HepG2 (cell line): Measurements from ENCODE around the gene BRMS1. TPM values are rescaled to one million over a fixed set of nuclear protein-coding genes. Genes with fewer than 3 reads are reported as not detected.
A peak's percentile ranks its signal among the peaks of the same experiment; 100 is the strongest.

Experiments
- ATAC-seq: fragments of 200-7000 bp; cut with Tn5 transposase; 3 replicates; pipeline ENCODE4 v1.9.1; 2020; ENCODE audit warnings: mild to moderate bottlenecking, moderate library complexity
- BruUV-seq: library from RNA; stranded (reverse); fragments of 400-500 nt; replicated peaks from 2 replicates; lab custom pipeline; 2021; lab: Mats Ljungman, UMichigan
- CTCF ChIA-PET: fragments of 300-600 bp; formaldehyde crosslinking; extraction: SDS; loops from one replicate; lab custom pipeline; 2021; ENCODE audit warnings: low total read pairs, inconsistent platforms, low intra/inter-chr PET ratio; lab: Yijun Ruan, JAX
- POLR2A ChIA-PET: fragments of 350-600 bp; sonication (Branson Sonifier 250); formaldehyde crosslinking; loops from one replicate; lab custom pipeline; 2020; ENCODE audit warnings: antibody characterized with exemption, inconsistent platforms; lab: Yijun Ruan, JAX
- DNase-seq: peaks from one replicate; pipeline ENCODE4 v3.0.0-alpha.2; 2015; ENCODE audit warnings: low spot score
- FAIRE-seq: peaks from 3 replicates; lab custom pipeline; 2011; peaks lifted over from hg19 to GRCh38; lab: Jason Lieb, UNC
- H2AFZ ChIP-seq: one replicate; pipeline ENCODE4 v1.6.1; 2011; ENCODE audit warnings: low read length, inconsistent platforms
- H3K27ac ChIP-seq: fragments of 300-600 bp; 3 replicates; pipeline ENCODE4 v1.8.0; 2011; ENCODE audit warnings: mixed run types, mild to moderate bottlenecking, mixed read lengths, low read length, inconsistent platforms; ENCODE audit not compliant: insufficient read depth; ENCODE audit errors: extremely low read length
- H3K27me3 ChIP-seq, 2 experiments: fragments of 200-600 bp in 1 of 2; 2 replicates in 1 of 2; 3 replicates in 1 of 2; pipeline versions ENCODE4 v1.6.0 to v1.8.0; 2011; ENCODE audit warnings: low read length in 2 of 2, mild to moderate bottlenecking in 2 of 2, moderate library complexity in 2 of 2, inconsistent platforms in 1 of 2; ENCODE audit not compliant: insufficient read depth in 2 of 2, control insufficient read depth in 1 of 2
- H3K36me3 ChIP-seq, 2 experiments: fragments of 200-600 bp in 1 of 2; replicated peaks in 1 of 2; 2 replicates in 1 of 2; 3 replicates in 1 of 2; pipeline versions ENCODE4 v1.5.1 to v1.8.0; 2011; ENCODE audit warnings: low read length in 2 of 2, inconsistent platforms in 1 of 2; ENCODE audit not compliant: insufficient read depth in 2 of 2, control insufficient read depth in 1 of 2
- H3K4me1 ChIP-seq: 2 replicates; pipeline ENCODE4 v1.5.1; 2012; ENCODE audit warnings: low read length, inconsistent platforms; ENCODE audit not compliant: insufficient read depth
- H3K4me2 ChIP-seq: 2 replicates; pipeline ENCODE4 v1.6.0; 2011; ENCODE audit warnings: low read depth, low read length, inconsistent platforms
- H3K4me3 ChIP-seq, 3 experiments: fragments of 200-600 bp in 1 of 3; sonication (generic), shearing (Covaris generic) in 1 of 3; replicated peaks in 1 of 3; 2 replicates each; pipeline ENCODE4 v1.5.1; 2011 to 2016; ENCODE audit warnings: low read length in 3 of 3, inconsistent platforms in 2 of 3, low read depth in 2 of 3, mild to moderate bottlenecking in 2 of 3, control low read depth in 1 of 3, mixed read lengths in 1 of 3; ENCODE audit not compliant: insufficient read depth in 1 of 3
- H3K79me2 ChIP-seq: one replicate; pipeline ENCODE4 v1.6.1; 2011; ENCODE audit warnings: low read length, inconsistent platforms; ENCODE audit not compliant: insufficient read depth
- H3K9ac ChIP-seq: 2 replicates; pipeline ENCODE4 v1.6.0; 2011; ENCODE audit warnings: mild to moderate bottlenecking, low read depth, low read length, inconsistent platforms; ENCODE audit not compliant: insufficient read depth
- H3K9me3 ChIP-seq: 2 replicates; pipeline ENCODE4 v1.5.1; 2012; ENCODE audit warnings: mild to moderate bottlenecking, low read length
- H4K20me1 ChIP-seq: 2 replicates; pipeline ENCODE4 v1.6.0; 2011; ENCODE audit warnings: inconsistent platforms, mild to moderate bottlenecking, low read length, moderate library complexity; ENCODE audit not compliant: insufficient read depth
- ATF1 ChIP-seq: IDR thresholded peaks from 2 replicates; pipeline ENCODE4 v1.6.1; 2016; ENCODE audit warnings: mild to moderate bottlenecking, control low read depth
- CHD2 ChIP-seq: IDR thresholded peaks from 2 replicates; pipeline ENCODE4 v1.6.1; 2011; ENCODE audit warnings: low read depth, low read length, improper control_type of control experiment
- FIP1L1 ChIP-seq: fragments of 200-400 bp; formaldehyde crosslinking; IDR thresholded peaks from 2 replicates; pipeline ENCODE4 v1.6.1; 2018; ENCODE audit warnings: low read depth, mild to moderate bottlenecking, low read length, moderate library complexity, borderline replicate concordance; ENCODE audit not compliant: insufficient read depth
- FOSL2 ChIP-seq: sonication (generic); formaldehyde crosslinking; IDR thresholded peaks from 2 replicates; pipeline ENCODE4 v1.4.0; 2020; ENCODE audit warnings: missing genetic modification reagents
- HNF4A ChIP-seq: sonication (generic); formaldehyde crosslinking; IDR thresholded peaks from 2 replicates; pipeline ENCODE4 v1.4.0; 2020; ENCODE audit warnings: missing genetic modification reagents
- KLF15 ChIP-seq: sonication (generic); formaldehyde crosslinking; IDR thresholded peaks from 2 replicates; pipeline ENCODE4 v1.8.1; 2023; ENCODE audit warnings: borderline replicate concordance, mild to moderate bottlenecking, inconsistent platforms, missing genetic modification reagents, mixed read lengths
- NFRKB ChIP-seq: fragments of 450-650 bp; IDR thresholded peaks from 2 replicates; pipeline ENCODE4 v1.6.1; 2017
- POLR2AphosphoS2 ChIP-seq: IDR thresholded peaks from 2 replicates; pipeline ENCODE4 v1.6.1; 2011; ENCODE audit warnings: low read depth, low read length, improper control_type of control experiment
- ZNF207 ChIP-seq: fragments of 450-650 bp; IDR thresholded peaks from 2 replicates; pipeline ENCODE4 v1.6.1; 2016; ENCODE audit warnings: antibody characterized with exemption, borderline replicate concordance
- ZNF232 ChIP-seq: sonication (generic); formaldehyde crosslinking; IDR thresholded peaks from 2 replicates; pipeline ENCODE4 v1.4.0; 2020; ENCODE audit warnings: missing genetic modification reagents, borderline replicate concordance
- ZNF234 ChIP-seq: sonication (generic); formaldehyde crosslinking; conservative IDR thresholded peaks from 2 replicates; pipeline ENCODE4 v1.5.1; 2020; ENCODE audit warnings: mild to moderate bottlenecking, missing genetic modification reagents
- ZNF331 ChIP-seq: sonication (generic); formaldehyde crosslinking; IDR thresholded peaks from 2 replicates; pipeline ENCODE4 v1.4.0; 2020; ENCODE audit warnings: missing genetic modification reagents
- ZNF501 ChIP-seq: sonication (generic); formaldehyde crosslinking; IDR thresholded peaks from 2 replicates; pipeline ENCODE4 v1.5.1; 2020; ENCODE audit warnings: mild to moderate bottlenecking, moderate library complexity, missing genetic modification reagents
- ZNF75D ChIP-seq: sonication (generic); formaldehyde crosslinking; IDR thresholded peaks from 2 replicates; pipeline ENCODE4 v1.8.1; 2023; ENCODE audit warnings: missing genetic modification reagents, mild to moderate bottlenecking, borderline replicate concordance
- WGBS: methylation state at CpG from one replicate; pipeline ENCODE4 v1.1.6; 2017; ENCODE audit warnings: low lambda C conversion rate; 5-methylcytosine and 5-hydroxymethylcytosine counted together
- in situ Hi-C: cut with HindIII; loops from 2 replicates; pipeline ENCODE4 v1.10.0; 2017; ENCODE audit warnings: low pct_unique_long_range_greater_than_20kb; ENCODE audit not compliant: extremely low pct_ligation_motif_present
- intact Hi-C: fragments of 100-400 bp; cut with micrococcal nuclease; formaldehyde crosslinking; loops from one replicate; pipeline ENCODE4 v1.10.0; 2022; ENCODE audit not compliant: unreplicated experiment
- polyA plus RNA-seq, 8 experiments: library from polyadenylated mRNA; depleted of rRNA in 3 of 8; stranded (reverse) in 7 of 8; unstranded in 1 of 8; fragments of >200 nt; fragmentation: Illumina TruSeq in 4 of 8; extraction: Trizol in 4 of 8; gene quantifications; 2 replicates each; pipeline versions ENCODE4 v1.2.1 to v1.2.3, GENCODE V29; 2011 to 2016; ENCODE audit warnings: low read depth in 4 of 8, missing spikeins in 1 of 8, mixed read lengths in 1 of 8; ENCODE audit not compliant: insufficient read depth in 1 of 8
- total RNA-seq, 5 experiments: library from RNA; depleted of rRNA; stranded (reverse); fragments of >200 nt; fragmentation: Illumina TruSeq; extraction: Trizol; gene quantifications; 2 replicates each; pipeline ENCODE4 v1.2.3, GENCODE V29; 2016; ENCODE audit warnings: low read depth in 1 of 5
- TF ChIP-seq, protein P1 (sequence below): sonication (generic); formaldehyde crosslinking; IDR thresholded peaks from 2 replicates; pipeline ENCODE4 v1.4.0; 2020; ENCODE audit warnings: missing genetic modification reagents
- TF ChIP-seq, protein P2 (sequence below): sonication (generic); formaldehyde crosslinking; IDR thresholded peaks from 2 replicates; pipeline ENCODE4 v1.4.0; 2020; ENCODE audit warnings: missing genetic modification reagents
- TF ChIP-seq, protein P3 (sequence below): sonication (generic); formaldehyde crosslinking; IDR thresholded peaks from 2 replicates; pipeline ENCODE4 v1.5.0; 2020; ENCODE audit warnings: mild to moderate bottlenecking, missing genetic modification reagents

Gene BRMS1
- total and polyA plus RNA-seq, 2 of the 13 experiments (the other 11 are each of a cell fraction or from before 2014, with no cell fraction given) = 15.8 to 55.7 TPM

DNA sequence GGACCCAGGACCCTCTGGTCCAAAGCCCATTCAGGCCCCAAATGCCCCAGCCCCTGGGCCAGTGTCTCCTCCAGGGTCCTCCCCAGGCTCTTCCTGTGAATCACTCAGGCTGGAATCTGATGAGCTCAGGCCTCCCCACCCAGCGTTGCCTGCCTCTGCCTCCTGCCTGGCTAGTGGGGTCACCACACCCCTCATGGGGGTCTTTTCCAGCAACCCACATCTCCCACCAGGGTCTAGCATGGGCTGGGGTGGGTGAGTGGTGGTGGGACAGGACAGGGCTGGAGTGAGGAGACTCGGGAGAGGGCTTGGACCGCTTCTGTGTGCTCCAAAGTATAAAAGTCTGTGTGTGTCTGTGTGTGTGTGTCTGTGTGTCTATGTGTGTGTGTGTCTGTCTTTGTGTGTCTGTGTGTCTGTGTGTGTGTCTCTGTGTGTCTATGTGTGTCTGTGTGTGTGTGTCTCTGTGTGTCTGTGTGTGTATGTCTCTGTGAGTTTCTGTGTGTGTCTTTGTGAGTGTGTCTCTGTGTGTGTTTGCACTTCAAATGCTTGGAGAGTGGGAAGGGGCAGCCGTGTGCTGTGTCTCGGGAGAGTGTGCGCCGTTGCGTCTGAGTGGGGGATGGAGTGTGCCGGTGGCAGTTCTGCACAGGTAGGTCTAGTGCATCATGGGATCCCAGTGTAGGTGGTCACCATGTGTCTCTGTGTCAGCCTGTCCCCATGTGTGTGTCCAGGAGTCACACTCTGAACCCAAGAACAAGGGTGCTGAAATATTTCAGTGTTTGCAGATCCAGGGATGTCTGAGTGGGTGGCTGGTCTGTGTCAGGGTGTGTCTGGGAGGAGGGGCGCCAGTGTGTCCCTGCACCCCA lies 17.5 kb downstream of the BRMS1 start:
- no peak overlapping the region for H3K27ac ChIP-seq
- BruUV-seq = no TSS peak
- no peak for TF ChIP-seq ZNF232 (CRISPR knock-in tag)
- TF ChIP-seq FIP1L1 = no peak
- TF ChIP-seq KLF15 (CRISPR knock-in tag) = no peak
- TF ChIP-seq ZNF501 (CRISPR knock-in tag) = 0 out of 2 replicates have a peak, but pooled peaks have one; percentile 28
- no peak for TF ChIP-seq ZNF75D
- no peak for TF ChIP-seq NFRKB
- TF ChIP-seq ZNF331 (CRISPR knock-in tag) = no peak
- TF ChIP-seq, protein P1, sequence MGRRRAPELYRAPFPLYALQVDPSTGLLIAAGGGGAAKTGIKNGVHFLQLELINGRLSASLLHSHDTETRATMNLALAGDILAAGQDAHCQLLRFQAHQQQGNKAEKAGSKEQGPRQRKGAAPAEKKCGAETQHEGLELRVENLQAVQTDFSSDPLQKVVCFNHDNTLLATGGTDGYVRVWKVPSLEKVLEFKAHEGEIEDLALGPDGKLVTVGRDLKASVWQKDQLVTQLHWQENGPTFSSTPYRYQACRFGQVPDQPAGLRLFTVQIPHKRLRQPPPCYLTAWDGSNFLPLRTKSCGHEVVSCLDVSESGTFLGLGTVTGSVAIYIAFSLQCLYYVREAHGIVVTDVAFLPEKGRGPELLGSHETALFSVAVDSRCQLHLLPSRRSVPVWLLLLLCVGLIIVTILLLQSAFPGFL = no peak
- TF ChIP-seq, protein P2, sequence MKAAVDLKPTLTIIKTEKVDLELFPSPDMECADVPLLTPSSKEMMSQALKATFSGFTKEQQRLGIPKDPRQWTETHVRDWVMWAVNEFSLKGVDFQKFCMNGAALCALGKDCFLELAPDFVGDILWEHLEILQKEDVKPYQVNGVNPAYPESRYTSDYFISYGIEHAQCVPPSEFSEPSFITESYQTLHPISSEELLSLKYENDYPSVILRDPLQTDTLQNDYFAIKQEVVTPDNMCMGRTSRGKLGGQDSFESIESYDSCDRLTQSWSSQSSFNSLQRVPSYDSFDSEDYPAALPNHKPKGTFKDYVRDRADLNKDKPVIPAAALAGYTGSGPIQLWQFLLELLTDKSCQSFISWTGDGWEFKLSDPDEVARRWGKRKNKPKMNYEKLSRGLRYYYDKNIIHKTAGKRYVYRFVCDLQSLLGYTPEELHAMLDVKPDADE = no peak
- peak; percentile 36; the same call in 1 of the 2 replicates for TF ChIP-seq ZNF207
- 0 out of 2 replicates have a peak, but pooled peaks have one; percentile 6 for TF ChIP-seq HNF4A (CRISPR knock-in tag)
- TF ChIP-seq CHD2 = no peak
- TF ChIP-seq ZNF234 (CRISPR knock-in tag) = no peak
- TF ChIP-seq FOSL2 (CRISPR knock-in tag) = peak; percentile 27; the same call in 1 of the 2 replicates
- TF ChIP-seq, protein P3, sequence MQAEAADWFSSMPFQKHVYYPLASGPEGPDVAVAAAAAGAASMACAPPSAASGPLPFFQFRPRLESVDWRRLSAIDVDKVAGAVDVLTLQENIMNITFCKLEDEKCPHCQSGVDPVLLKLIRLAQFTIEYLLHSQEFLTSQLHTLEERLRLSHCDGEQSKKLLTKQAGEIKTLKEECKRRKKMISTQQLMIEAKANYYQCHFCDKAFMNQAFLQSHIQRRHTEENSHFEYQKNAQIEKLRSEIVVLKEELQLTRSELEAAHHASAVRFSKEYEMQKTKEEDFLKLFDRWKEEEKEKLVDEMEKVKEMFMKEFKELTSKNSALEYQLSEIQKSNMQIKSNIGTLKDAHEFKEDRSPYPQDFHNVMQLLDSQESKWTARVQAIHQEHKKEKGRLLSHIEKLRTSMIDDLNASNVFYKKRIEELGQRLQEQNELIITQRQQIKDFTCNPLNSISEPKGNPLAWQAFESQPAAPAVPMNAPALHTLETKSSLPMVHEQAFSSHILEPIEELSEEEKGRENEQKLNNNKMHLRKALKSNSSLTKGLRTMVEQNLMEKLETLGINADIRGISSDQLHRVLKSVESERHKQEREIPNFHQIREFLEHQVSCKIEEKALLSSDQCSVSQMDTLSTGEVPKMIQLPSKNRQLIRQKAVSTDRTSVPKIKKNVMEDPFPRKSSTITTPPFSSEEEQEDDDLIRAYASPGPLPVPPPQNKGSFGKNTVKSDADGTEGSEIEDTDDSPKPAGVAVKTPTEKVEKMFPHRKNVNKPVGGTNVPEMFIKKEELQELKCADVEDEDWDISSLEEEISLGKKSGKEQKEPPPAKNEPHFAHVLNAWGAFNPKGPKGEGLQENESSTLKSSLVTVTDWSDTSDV (CRISPR knock-in tag) = no peak
- no peak for TF ChIP-seq POLR2AphosphoS2
- no peak for TF ChIP-seq ATF1 (CRISPR knock-in tag)

More for the DNA sequence above, 17.5 kb downstream of the BRMS1 start:
- CTCF ChIA-PET = interaction anchor here (1.2 to 3.4 kb wide), 5 partner anchors 16 to 105 kb away, joined by 4 to 68 read pairs (median 7); no protein-coding TSS in a partner anchor
- Histone ChIP-seq H3K27me3 (peaks cover 0 to 21% of the 10 kb centered on the region in 2 experiments; a peak in 3 of 5 replicates), H3K79me2 (no peaks in the 10 kb centered on the region), H3K9ac (peak overlapping the region; percentile 53), H3K4me3 (peak overlapping the region in 2 of 3 experiments; percentile 11 to 76; a peak in 3 of 6 replicates), H2AFZ (no peak overlapping the region), H3K4me1 (peaks cover 64% of the 10 kb centered on the region), H3K4me2 (peak overlapping the region; percentile 100), H3K9me3 (no peaks in the 10 kb centered on the region), H3K36me3 (no peaks in the 10 kb centered on the region), H4K20me1 (no peaks in the 10 kb centered on the region)
- POLR2A ChIA-PET = interaction anchor here (1.0 to 1.8 kb wide), 4 partner anchors 9 to 39 kb away, joined by 7 to 40 read pairs (median 12); partner anchors contain the start of genes CD248, RIN1 and YIF1A
- in situ Hi-C loops = loop anchor here (5.0 kb wide), 1 partner anchor 35 kb away; the partner anchor contains the start of gene TMEM151A
- DNase-seq = no peak
- WGBS = 37% methylated on average over 9 of the region's 10 CpGs
- FAIRE-seq = no peak
- intact Hi-C loops = loop anchor here (1.0 to 5.0 kb wide), 2 partner anchors 16 to 545 kb away; partner anchors contain the start of gene AP5B1
- peak; percentile 31 for ATAC-seq
